Activated CD8-positive, alpha-beta memory T cell treated with anti-CD3 and anti-CD28 coated beads, Interleukin-2, amount 50 U/mL, for 1 hour (primary cell): ENCODE results near the gene ZNF672.
"Not testable (repeated sequence)": the region's sequence is repeated elsewhere in the genome, so short reads cannot be mapped to it uniquely, and the experiment has no call there.

Experiments
- DNase-seq: peaks from one replicate; pipeline ENCODE4 v3.0.0-alpha.2; 2020; ENCODE audit errors: extremely low read depth

The ZNF672 gene

DNA sequence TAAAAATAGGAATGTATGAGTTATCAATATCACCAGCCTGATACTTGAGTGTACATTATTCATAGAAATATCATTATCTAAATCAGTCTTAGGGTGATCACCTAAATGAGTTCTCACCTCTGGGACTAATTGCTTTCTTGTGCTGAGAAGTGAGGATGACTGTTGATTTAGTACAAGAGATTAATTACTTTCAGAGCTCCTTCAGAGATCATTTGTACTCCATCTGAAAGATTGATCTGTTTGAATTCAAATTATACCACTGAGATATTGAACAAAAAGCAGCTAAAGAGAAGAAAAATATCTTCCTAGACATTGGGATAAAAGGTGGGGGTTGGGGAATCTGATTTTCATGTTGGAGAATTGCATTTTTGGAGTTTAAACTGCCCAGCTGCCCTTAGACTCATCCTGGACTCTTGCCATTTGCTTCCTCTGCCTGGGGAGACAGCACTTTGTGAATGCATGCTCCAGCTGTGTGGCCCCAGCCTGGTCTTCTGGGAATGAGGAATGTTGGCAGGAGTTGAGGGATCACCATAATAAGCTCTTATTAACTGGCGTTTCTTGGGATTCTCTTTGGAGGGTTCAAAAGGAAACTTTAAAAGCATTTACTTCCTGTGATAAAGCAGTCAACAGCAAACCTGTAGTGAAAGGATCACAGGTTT lies 48.3 kb downstream of the ZNF672 start:
- DNase-seq: no peak

DNA sequence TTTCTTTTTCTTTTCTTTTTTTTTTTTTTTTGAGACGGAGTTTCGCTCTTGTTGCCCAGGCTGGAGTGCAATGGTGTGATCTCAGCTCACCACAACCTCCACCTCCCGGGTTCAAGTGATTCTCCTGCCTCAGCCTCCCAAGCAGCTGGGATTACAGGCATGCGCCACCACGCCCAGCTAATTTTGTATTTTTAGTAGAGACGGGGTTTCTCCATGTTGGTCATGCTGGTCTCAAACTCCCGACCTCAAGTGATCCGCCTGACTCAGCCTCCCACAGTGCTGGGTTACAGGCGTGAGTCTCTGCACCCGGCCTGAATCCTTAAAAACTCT lies 51.9 kb downstream of the ZNF672 start:
- DNase-seq: not testable (repeated sequence)

DNA sequence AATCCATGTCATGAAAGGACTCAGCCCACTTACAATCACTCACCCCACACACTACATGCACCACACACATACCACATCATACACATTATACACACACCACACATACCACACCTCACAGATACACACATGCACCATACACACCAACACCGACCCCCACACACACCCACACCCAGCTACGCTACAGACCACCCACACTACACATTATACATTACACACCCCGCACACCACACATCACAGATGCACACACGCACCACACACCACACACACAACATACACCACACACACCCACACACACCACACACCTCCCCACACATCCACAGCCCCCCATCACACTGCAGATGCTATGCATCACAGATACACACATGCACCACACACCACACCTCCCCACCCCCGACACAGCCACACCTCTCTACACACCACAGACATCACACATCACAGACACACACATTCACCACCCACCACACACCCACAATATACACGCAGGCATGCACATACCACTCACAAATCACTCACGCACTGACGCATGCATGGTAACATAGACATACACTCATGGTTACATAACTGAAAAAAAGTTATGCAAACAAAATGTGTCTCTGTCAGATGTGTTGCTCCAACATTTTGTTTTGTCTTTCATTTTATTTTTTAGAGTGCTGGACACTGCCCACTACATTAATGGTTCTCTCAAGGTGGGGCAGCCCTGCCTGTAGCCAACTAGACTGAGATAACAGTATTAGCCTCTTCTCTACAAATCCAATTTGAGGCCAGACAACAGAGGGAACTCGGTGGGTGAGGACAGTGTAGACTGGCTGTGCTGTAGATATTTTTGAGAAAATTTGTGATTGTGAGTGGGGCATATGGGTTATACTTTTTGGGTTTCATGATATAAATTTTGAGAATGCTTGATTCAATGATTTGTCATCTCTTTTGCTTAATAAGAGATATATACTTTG lies 52.8 kb downstream of the ZNF672 start:
- DNase-seq: no peak

DNA sequence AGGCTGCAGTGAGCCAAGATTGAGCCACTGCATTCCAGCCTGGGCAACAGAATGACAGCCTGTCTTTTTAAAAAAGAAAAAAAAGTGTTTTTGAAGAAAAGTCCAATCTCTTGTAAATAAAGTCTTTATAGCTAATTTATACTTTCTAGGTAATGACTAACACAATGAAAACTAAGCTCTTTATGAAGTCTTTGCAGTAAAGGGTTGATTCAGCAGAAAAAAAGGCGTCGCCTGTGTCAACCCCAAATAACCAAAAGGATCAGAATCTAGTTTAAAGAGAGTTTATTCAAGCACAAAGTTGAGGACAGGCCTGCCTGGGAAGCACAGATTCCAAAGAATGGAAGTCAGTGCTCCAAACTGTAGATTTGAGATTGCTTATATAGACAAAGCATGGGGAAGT lies 53.7 kb downstream of the ZNF672 start:
- no peak for DNase-seq

DNA sequence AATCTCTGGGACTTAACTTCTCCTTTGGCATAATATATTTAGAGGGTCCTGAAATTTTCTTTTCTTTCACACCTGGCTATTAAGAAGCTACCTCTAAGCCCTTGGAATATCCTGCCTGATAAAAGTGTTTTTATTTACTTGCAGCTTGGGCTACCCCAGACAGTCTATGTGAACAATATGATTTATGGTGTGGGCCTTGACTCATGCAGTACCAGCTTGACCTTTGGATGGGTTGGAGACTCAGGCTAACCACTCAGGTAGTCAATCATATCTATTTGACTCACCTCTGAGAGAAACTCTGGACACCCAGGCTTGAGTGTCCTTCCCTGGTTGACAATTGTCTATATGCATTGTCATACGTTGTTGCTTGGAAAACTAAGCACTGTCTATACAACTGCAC lies 54.6 kb downstream of the ZNF672 start:
- no peak for DNase-seq

DNA sequence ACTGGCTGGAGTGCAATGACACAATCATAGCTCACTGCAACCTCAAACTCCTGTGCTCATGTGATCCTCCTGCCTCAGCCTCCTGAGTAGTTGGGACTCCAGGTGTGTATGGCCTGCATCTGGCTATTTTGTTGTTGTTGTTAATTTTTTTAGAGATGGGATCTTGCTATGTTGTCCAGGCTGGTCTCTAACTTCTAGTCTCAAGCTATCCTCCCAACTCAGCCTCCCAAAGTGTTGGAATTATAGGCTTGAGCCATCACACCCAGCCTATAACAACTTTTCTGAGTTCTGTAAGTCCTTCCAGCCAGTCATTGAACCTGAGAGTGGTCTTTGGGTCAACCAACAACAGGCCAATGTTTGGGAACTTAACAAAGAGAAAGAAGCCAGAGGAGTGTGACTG lies 56.8 kb downstream of the ZNF672 start:
- DNase-seq: no peak

DNA sequence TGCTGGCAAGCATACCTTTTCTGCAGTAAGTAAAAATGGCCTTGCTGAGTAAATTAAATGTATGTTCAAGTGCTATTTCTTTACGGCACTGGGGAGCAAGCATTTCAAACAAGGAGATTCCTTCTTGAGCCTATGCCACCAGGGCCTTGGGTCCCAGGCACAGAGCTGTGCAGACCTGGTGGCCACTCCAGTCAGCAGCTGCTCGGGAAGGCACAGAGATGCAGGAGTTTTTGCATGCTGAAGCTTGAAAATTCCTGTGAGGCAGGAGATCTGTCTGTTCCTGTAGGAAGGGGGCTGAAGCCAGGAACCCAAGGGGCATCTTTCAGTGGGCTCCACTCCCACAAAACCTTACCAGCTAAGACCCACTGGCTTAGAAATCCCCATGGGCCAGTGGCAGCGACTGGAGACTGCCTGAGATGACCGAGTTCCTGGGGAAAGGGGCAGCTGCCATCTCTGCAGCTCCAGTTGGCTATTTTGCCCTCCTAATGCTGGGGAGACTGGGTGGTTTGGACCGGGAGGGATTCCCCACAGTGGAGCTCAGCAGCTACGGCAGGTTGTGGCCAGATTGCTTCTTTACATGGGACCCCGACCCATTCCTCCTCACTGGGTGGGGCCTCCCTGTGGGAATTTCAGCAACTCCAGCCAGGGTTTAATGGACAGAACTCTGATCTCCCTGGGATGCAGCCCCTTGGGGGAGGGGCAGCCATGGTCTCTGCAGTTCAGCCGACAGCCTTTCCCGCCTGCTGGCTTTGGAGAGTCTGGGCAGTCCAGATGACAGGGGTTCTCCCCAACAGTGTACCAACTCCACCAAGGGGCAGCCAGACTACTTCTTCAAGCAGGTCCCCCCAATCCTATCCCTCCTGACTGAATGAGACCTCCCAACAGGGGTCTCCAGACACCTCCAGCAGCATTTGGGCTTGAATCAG lies 59.7 kb downstream of the ZNF672 start:
- DNase-seq: no peak
